ENCODE results near the gene PHETA2. TPM values are rescaled to one million over a fixed set of nuclear protein-coding genes. Genes with fewer than 3 reads are reported as not detected.

Gene PHETA2
- total RNA-seq, 1 experiment from 2014 or later = 0.22 TPM

DNA sequence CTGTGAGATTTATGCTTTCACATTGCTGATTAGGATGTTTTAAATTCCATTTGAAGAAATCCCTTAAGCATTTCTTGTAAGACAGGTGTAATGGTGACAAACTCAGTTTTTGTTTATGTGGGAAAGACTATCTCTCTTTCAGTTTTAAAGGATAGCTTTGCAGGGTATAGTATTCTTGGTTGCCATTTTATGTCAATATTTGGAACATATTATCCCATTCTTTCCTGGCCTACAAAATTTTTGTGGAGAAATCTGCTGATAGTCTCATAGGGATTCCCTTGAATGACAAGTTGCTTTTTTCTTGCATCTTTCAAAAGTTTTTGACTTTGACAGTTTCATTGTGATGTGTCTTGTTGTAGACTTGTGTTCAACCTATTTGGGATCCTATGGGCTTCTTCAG is 32.3 kb upstream of the PHETA2 start:
- no TSS peak for BruUV-seq (replicated peaks)
- H3K9me3 ChIP-seq (ENCODE audit: control insufficient read depth in 1 of 2, insufficient read depth in 1 of 2, low read depth in 1 of 2, low read length in 2 of 2) = peaks cover 8% of the 10 kb centered on the region in 2 experiments; a peak in 2 of 4 replicates
- H3K36me3 ChIP-seq (ENCODE audit: control insufficient read depth in 1 of 2, insufficient read depth in 2 of 2, low read length in 2 of 2) = no peaks in the 10 kb centered on the region
- no peak for ATAC-seq
- TF ChIP-seq, protein P1, sequence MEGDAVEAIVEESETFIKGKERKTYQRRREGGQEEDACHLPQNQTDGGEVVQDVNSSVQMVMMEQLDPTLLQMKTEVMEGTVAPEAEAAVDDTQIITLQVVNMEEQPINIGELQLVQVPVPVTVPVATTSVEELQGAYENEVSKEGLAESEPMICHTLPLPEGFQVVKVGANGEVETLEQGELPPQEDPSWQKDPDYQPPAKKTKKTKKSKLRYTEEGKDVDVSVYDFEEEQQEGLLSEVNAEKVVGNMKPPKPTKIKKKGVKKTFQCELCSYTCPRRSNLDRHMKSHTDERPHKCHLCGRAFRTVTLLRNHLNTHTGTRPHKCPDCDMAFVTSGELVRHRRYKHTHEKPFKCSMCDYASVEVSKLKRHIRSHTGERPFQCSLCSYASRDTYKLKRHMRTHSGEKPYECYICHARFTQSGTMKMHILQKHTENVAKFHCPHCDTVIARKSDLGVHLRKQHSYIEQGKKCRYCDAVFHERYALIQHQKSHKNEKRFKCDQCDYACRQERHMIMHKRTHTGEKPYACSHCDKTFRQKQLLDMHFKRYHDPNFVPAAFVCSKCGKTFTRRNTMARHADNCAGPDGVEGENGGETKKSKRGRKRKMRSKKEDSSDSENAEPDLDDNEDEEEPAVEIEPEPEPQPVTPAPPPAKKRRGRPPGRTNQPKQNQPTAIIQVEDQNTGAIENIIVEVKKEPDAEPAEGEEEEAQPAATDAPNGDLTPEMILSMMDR (IDR thresholded peaks at IDR 0.05 in 2 of 3, conservative IDR thresholded peaks at IDR 0.05 in 1 of 3; ENCODE audit: borderline replicate concordance in 1 of 3, insufficient read depth in 1 of 3, low read depth in 2 of 3, low read length in 2 of 3) = no peak
- no peak for TF ChIP-seq REST (IDR thresholded peaks at IDR 0.05; ENCODE audit: low read depth)
- TF ChIP-seq, protein P2, sequence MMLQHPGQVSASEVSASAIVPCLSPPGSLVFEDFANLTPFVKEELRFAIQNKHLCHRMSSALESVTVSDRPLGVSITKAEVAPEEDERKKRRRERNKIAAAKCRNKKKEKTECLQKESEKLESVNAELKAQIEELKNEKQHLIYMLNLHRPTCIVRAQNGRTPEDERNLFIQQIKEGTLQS (IDR thresholded peaks at IDR 0.05) = no peak
- TF ChIP-seq CBX3 (IDR thresholded peaks at IDR 0.05; ENCODE audit: low read depth) = no peak
- no peak for TF ChIP-seq ZFX (IDR thresholded peaks at IDR 0.05)
- TF ChIP-seq SRF (IDR thresholded peaks at IDR 0.05; ENCODE audit: low read depth) = no peak
- no peak for TF ChIP-seq POLR2A (IDR thresholded peaks at IDR 0.05; ENCODE audit: borderline replicate concordance, extremely low read depth, insufficient read depth, insufficient read length)
- no peak for TF ChIP-seq MAX (IDR thresholded peaks at IDR 0.05)
- TF ChIP-seq FOSL1 (IDR thresholded peaks at IDR 0.05; ENCODE audit: low read depth) = no peak
- no peaks in the 10 kb centered on the region for H4K20me1 ChIP-seq (ENCODE audit: insufficient read depth)
- ChIA-PET RAD21 (ENCODE audit: low non-redundant PET in 1 of 2, low total read pairs in 2 of 2, uncharacterized antibody in 2 of 2, unreplicated experiment in 2 of 2) (no interaction called here), CTCF (no interaction called here), POLR2A (no interaction called here)
- intact Hi-C loops (cut with micrococcal nuclease) = no loop called here
- H3K27me3 ChIP-seq (ENCODE audit: insufficient read depth, low read length) = no peaks in the 10 kb centered on the region
- H2AFZ ChIP-seq (ENCODE audit: low read depth, low read length, poor library complexity, severe bottlenecking) = no peak overlapping the region
- H3K4me2 ChIP-seq (ENCODE audit: low read length) = no peak overlapping the region
- no peak overlapping the region for H3K27ac ChIP-seq (ENCODE audit: low read depth, low read length)
- no peak for DNase-seq (ENCODE audit: low read depth, low spot score)
- no peaks in the 10 kb centered on the region for H3K9me2 ChIP-seq (ENCODE audit: insufficient read depth)
- no peaks in the 10 kb centered on the region for H3K79me2 ChIP-seq (ENCODE audit: insufficient read depth, low read length)
- no peaks in the 10 kb centered on the region for H3K4me1 ChIP-seq (ENCODE audit: control insufficient read depth in 1 of 2, insufficient read depth in 2 of 2, low read length in 2 of 2)
- H3K9ac ChIP-seq (ENCODE audit: low read length) = no peak overlapping the region
- H3K4me3 ChIP-seq (replicated peaks in 1 of 2; ENCODE audit: low read depth in 1 of 2, low read length in 2 of 2) = no peak overlapping the region
